Measurements from ENCODE around the gene CSNK1A1. TPM values are rescaled to one million over a fixed set of nuclear protein-coding genes. Genes with fewer than 3 reads are reported as not detected.

The CSNK1A1 gene
- polyA plus RNA-seq, 1 of the 3 experiments (the other 2 are of a cell fraction): 70.7 TPM

DNA sequence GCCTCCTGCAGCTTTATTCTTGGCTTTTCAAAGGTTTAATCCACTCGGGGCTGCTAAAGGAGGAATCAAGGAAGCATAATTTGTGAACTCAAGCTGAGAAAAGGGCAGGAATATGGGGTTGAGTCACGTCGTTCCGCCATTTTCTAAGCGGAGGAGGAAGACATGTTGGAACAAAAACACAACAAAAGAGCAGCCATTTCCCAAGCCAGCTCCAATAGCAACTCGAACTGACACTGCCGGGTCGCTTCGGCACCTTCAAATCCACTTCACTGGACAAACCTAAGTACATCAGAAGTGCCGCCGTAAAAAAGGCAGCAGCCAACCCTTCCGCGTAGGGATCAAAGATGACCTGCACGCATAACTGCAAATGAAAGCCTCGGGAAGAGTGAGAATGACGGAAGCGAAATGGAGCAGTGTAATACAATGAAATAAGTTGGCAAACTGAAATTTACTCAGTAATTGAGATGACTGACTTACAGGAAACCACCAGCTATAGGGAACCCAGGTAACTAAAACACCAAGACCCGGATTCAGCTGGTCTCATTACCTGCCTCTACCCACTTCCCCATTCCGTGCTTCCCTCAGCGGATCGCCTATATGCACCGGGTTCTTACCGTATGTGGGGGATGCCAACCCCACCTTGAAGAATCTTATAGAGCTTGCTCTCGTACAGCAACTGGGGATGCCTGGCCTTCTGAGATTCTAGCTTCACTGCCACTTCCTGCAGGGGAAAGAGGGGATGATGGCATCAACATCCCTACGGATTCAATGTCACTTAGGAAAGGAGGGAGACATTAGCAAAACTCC is 1.6 kb downstream of the CSNK1A1 start:
- Histone ChIP-seq H3K79me2 (ENCODE audit: insufficient read depth) (peaks cover 76% of the 10 kb centered on the region), H2AFZ (ENCODE audit: low read depth) (no peak overlapping the region), H3K4me3 (ENCODE audit: low read depth in 2 of 2, low read length in 1 of 2) (peak overlapping the region; percentile 88 to 95), H3K9me2 (no peaks in the 10 kb centered on the region), H3K9me3 (no peaks in the 10 kb centered on the region), H3K27ac (ENCODE audit: low read depth in 2 of 2, low read length in 1 of 2) (peak overlapping the region; percentile 88 to 96), H3K36me3 (replicated peaks in 1 of 2; ENCODE audit: control insufficient read depth in 1 of 2, insufficient read depth in 2 of 2, low read length in 1 of 2) (peaks cover 24 to 46% of the 10 kb centered on the region in 2 experiments), H3K4me2 (peak overlapping the region; percentile 96), H3F3A (replicated peaks; ENCODE audit: insufficient read depth) (peaks cover 12% of the 10 kb centered on the region), H3K27me3 (ENCODE audit: insufficient read depth) (no peaks in the 10 kb centered on the region), H3K9ac (peak overlapping the region; percentile 100), H4K20me1 (ENCODE audit: insufficient read depth) (peaks cover 31% of the 10 kb centered on the region), H3K4me1 (ENCODE audit: control insufficient read depth in 1 of 2, insufficient read depth in 2 of 2, low read depth in 1 of 2, low read length in 1 of 2) (peaks cover 8 to 15% of the 10 kb centered on the region in 2 experiments; a peak in 3 of 4 replicates)
- ChIA-PET POLR2A (no interaction called here), CTCF (interaction anchor here (0.8 to 7.0 kb wide), 14 partner anchors 12 to 303 kb away, joined by 3 to 79 read pairs (median 3); no protein-coding TSS in a partner anchor)
- peak; percentile 59; the same call in 1 of the 2 replicates for TF ChIP-seq SIN3A (IDR thresholded peaks at IDR 0.05; ENCODE audit: borderline replicate concordance, low read depth, low read length)
- peak; percentile 95 for TF ChIP-seq YY1 (IDR thresholded peaks at IDR 0.05; ENCODE audit: low read depth)
- TF ChIP-seq JUND (IDR thresholded peaks at IDR 0.05): no peak
- no peak for TF ChIP-seq IRF3 (IDR thresholded peaks at IDR 0.05; ENCODE audit: low read depth, low read length)
- peak; percentile 45; the same call in 1 of the 2 replicates for TF ChIP-seq MXI1 (IDR thresholded peaks at IDR 0.05; ENCODE audit: low read depth, low read length)
- no peak for TF ChIP-seq FOSL2 (IDR thresholded peaks at IDR 0.05; ENCODE audit: borderline replicate concordance, low read depth)
- TF ChIP-seq TAF1 (IDR thresholded peaks at IDR 0.05; ENCODE audit: borderline replicate concordance, low read depth, low read length): peak; percentile 74
- TF ChIP-seq TEAD4 (IDR thresholded peaks at IDR 0.05; ENCODE audit: borderline replicate concordance, insufficient read depth): peak; percentile 75; the same call in 1 of the 2 replicates
- 1% methylated on average over 25 of the region's 25 CpGs for WGBS (ENCODE audit: low lambda C conversion rate)
- peak; percentile 46 for DNase-seq

DNA sequence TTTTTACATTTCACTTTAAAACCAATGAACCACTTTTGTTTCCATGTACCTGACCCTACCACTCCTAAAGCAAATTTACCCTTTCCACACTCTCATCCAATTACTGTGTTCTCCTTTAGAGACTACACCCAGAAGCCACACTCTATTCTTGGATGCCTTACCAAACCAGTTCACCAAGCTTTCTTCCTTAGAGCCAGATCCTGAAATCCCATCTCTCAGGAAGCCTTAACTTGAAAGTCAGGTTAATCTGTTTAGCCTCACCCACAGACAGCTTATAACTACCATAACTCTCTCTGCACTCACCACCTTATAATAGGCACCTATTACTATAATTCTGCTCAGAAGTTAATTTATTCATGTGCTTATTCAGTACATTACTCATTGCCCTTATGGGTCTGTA is 4.3 kb downstream of the CSNK1A1 start:
- no peaks in the 10 kb centered on the region for H3K9me3 ChIP-seq
- peak overlapping the region; percentile 96 for H3K4me2 ChIP-seq
- TF ChIP-seq, protein P1, sequence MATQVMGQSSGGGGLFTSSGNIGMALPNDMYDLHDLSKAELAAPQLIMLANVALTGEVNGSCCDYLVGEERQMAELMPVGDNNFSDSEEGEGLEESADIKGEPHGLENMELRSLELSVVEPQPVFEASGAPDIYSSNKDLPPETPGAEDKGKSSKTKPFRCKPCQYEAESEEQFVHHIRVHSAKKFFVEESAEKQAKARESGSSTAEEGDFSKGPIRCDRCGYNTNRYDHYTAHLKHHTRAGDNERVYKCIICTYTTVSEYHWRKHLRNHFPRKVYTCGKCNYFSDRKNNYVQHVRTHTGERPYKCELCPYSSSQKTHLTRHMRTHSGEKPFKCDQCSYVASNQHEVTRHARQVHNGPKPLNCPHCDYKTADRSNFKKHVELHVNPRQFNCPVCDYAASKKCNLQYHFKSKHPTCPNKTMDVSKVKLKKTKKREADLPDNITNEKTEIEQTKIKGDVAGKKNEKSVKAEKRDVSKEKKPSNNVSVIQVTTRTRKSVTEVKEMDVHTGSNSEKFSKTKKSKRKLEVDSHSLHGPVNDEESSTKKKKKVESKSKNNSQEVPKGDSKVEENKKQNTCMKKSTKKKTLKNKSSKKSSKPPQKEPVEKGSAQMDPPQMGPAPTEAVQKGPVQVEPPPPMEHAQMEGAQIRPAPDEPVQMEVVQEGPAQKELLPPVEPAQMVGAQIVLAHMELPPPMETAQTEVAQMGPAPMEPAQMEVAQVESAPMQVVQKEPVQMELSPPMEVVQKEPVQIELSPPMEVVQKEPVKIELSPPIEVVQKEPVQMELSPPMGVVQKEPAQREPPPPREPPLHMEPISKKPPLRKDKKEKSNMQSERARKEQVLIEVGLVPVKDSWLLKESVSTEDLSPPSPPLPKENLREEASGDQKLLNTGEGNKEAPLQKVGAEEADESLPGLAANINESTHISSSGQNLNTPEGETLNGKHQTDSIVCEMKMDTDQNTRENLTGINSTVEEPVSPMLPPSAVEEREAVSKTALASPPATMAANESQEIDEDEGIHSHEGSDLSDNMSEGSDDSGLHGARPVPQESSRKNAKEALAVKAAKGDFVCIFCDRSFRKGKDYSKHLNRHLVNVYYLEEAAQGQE (IDR thresholded peaks at IDR 0.05; ENCODE audit: low read depth, low read length): no peak
- TF ChIP-seq NFIC (IDR thresholded peaks at IDR 0.05; ENCODE audit: borderline replicate concordance): no peak
- no peak for TF ChIP-seq POLR2AphosphoS5 (IDR thresholded peaks at IDR 0.05; ENCODE audit: low read depth, low read length)
- no peak for TF ChIP-seq FOXJ3 (CRISPR knock-in tag; IDR thresholded peaks at IDR 0.05)
- TF ChIP-seq FOSL2 (IDR thresholded peaks at IDR 0.05; ENCODE audit: borderline replicate concordance, low read depth): no peak
- TF ChIP-seq MEF2A (IDR thresholded peaks at IDR 0.05; ENCODE audit: borderline replicate concordance, low read depth): no peak
- no peak for TF ChIP-seq ELF1 (IDR thresholded peaks at IDR 0.05)
- no peak for TF ChIP-seq TAF1 (IDR thresholded peaks at IDR 0.05; ENCODE audit: borderline replicate concordance, low read depth, low read length)
- no peak for TF ChIP-seq EP300 (IDR thresholded peaks at IDR 0.05; ENCODE audit: borderline replicate concordance in 1 of 2, low read depth in 1 of 2, low read length in 1 of 2)
- TF ChIP-seq GABPA (IDR thresholded peaks at IDR 0.05; ENCODE audit: low read depth): no peak
- TF ChIP-seq, protein P2, sequence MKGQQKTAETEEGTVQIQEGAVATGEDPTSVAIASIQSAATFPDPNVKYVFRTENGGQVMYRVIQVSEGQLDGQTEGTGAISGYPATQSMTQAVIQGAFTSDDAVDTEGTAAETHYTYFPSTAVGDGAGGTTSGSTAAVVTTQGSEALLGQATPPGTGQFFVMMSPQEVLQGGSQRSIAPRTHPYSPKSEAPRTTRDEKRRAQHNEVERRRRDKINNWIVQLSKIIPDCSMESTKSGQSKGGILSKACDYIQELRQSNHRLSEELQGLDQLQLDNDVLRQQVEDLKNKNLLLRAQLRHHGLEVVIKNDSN (IDR thresholded peaks at IDR 0.05; ENCODE audit: borderline replicate concordance, low read depth): no peak
- TF ChIP-seq, protein P3, sequence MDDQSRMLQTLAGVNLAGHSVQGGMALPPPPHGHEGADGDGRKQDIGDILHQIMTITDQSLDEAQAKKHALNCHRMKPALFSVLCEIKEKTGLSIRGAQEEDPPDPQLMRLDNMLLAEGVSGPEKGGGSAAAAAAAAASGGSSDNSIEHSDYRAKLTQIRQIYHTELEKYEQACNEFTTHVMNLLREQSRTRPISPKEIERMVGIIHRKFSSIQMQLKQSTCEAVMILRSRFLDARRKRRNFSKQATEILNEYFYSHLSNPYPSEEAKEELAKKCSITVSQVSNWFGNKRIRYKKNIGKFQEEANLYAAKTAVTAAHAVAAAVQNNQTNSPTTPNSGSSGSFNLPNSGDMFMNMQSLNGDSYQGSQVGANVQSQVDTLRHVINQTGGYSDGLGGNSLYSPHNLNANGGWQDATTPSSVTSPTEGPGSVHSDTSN (IDR thresholded peaks at IDR 0.05): no peak
- peaks cover 50% of the 10 kb centered on the region for H4K20me1 ChIP-seq (ENCODE audit: insufficient read depth)
- no peaks in the 10 kb centered on the region for H3K27me3 ChIP-seq (ENCODE audit: insufficient read depth)
- H3K4me3 ChIP-seq (ENCODE audit: low read depth in 2 of 2, low read length in 1 of 2): peak overlapping the region in 1 of 2 experiments; percentile 95; a peak in 1 of 4 replicates
- no peaks in the 10 kb centered on the region for H3K9me2 ChIP-seq
- H3K9ac ChIP-seq: 0 out of 2 replicates have a peak overlapping the region, but pooled peaks have one; percentile 21
- peaks cover 8% of the 10 kb centered on the region for H3F3A ChIP-seq (replicated peaks; ENCODE audit: insufficient read depth)
- H3K79me2 ChIP-seq (ENCODE audit: insufficient read depth): peaks cover 90% of the 10 kb centered on the region
- CTCF ChIA-PET: interaction anchor here (0.8 to 1.2 kb wide), 2 partner anchors 28 to 113 kb away, joined by 3 read pairs; no protein-coding TSS in a partner anchor
- H3K4me1 ChIP-seq (ENCODE audit: control insufficient read depth in 1 of 2, insufficient read depth in 2 of 2, low read depth in 1 of 2, low read length in 1 of 2): peaks cover 8 to 15% of the 10 kb centered on the region in 2 experiments; a peak in 3 of 4 replicates
- no peak overlapping the region for H2AFZ ChIP-seq (ENCODE audit: low read depth)
- POLR2A ChIA-PET: interaction anchor here (0.6 kb wide), 1 partner anchor 172 kb away, joined by 3 read pairs; no protein-coding TSS in a partner anchor
- peaks cover 34 to 56% of the 10 kb centered on the region in 2 experiments for H3K36me3 ChIP-seq (replicated peaks in 1 of 2; ENCODE audit: control insufficient read depth in 1 of 2, insufficient read depth in 2 of 2, low read length in 1 of 2)
- peak overlapping the region in 1 of 2 experiments; percentile 96; a peak in 2 of 4 replicates for H3K27ac ChIP-seq (ENCODE audit: low read depth in 2 of 2, low read length in 1 of 2)
- DNase-seq: no peak

Measured in SK-N-SH (cell line).